Common myeloid progenitor, CD34-positive (primary cell): ENCODE data around the gene TGM1.
"Not testable (repeated sequence)": the region's sequence is repeated elsewhere in the genome, so short reads cannot be mapped to it uniquely, and the experiment has no call there.

Experiments
- CTCF ChIA-PET: fragments of 350-600 bp; sonication (Branson Sonifier 250); formaldehyde crosslinking; loops from one replicate; lab custom pipeline; 2021; ENCODE audit warnings: antibody characterized with exemption; lab: Charles Lee
- POLR2A ChIA-PET: fragments of 350-600 bp; sonication (Branson Sonifier 250); formaldehyde crosslinking; loops from one replicate; lab custom pipeline; 2021; ENCODE audit warnings: antibody characterized with exemption; lab: Charles Lee
- DNase-seq, 3 donors: peaks; one replicate each; pipeline versions ENCODE4 v3.0.0 to v3.0.0-alpha.2; 2013
- H3K27ac ChIP-seq, 2 experiments: 1 replicate in 1 of 2; 2 replicates in 1 of 2; pipeline ENCODE4 v1.7.0; 2013; ENCODE audit warnings: inconsistent platforms in 2 of 2, low read length in 2 of 2, mild to moderate bottlenecking in 2 of 2, low read depth in 1 of 2, moderate library complexity in 1 of 2; ENCODE audit not compliant: severe bottlenecking in 2 of 2, insufficient read depth in 1 of 2, poor library complexity in 1 of 2
- H3K27me3 ChIP-seq, 5 experiments: replicated peaks in 2 of 5; 1 replicate in 3 of 5; 2 replicates in 2 of 5; pipeline versions ENCODE4 v1.6.1 to v1.7.0; 2013; ENCODE audit warnings: low read length in 4 of 5, mild to moderate bottlenecking in 2 of 5, moderate library complexity in 2 of 5, inconsistent platforms in 1 of 5; ENCODE audit not compliant: insufficient read depth in 5 of 5, control insufficient read depth in 4 of 5
- H3K36me3 ChIP-seq, 4 experiments: 1 replicate in 2 of 4; 2 replicates in 2 of 4; pipeline versions ENCODE4 v1.6.1 to v1.7.0; 2013; ENCODE audit warnings: low read length in 3 of 4, control low read depth in 1 of 4, mild to moderate bottlenecking in 1 of 4; ENCODE audit not compliant: control insufficient read depth in 4 of 4, insufficient read depth in 4 of 4
- H3K4me1 ChIP-seq, 4 experiments: 1 replicate in 3 of 4; 2 replicates in 1 of 4; pipeline versions ENCODE4 v1.6.1 to v1.7.1; 2013; ENCODE audit warnings: low read length in 3 of 4, mild to moderate bottlenecking in 3 of 4, control low read depth in 1 of 4, inconsistent platforms in 1 of 4, moderate library complexity in 1 of 4; ENCODE audit not compliant: control insufficient read depth in 4 of 4, insufficient read depth in 4 of 4; ENCODE audit errors: control extremely low read depth in 1 of 4
- H3K4me3 ChIP-seq, 7 experiments: 1 replicate in 4 of 7; 2 replicates in 3 of 7; pipeline versions ENCODE4 v1.5.1 to v1.7.0; 2013; ENCODE audit warnings: mild to moderate bottlenecking in 7 of 7, low read length in 6 of 7, moderate library complexity in 6 of 7, inconsistent platforms in 2 of 7, low read depth in 2 of 7, control low read depth in 1 of 7; ENCODE audit not compliant: insufficient read depth in 4 of 7, control insufficient read depth in 1 of 7; ENCODE audit errors: extremely low read depth in 1 of 7
- H3K9me3 ChIP-seq, 5 experiments: 1 replicate in 4 of 5; 2 replicates in 1 of 5; pipeline versions ENCODE4 v1.6.1 to v1.7.1; 2013; ENCODE audit warnings: low read length in 4 of 5, mild to moderate bottlenecking in 2 of 5, inconsistent platforms in 1 of 5, low read depth in 1 of 5, moderate library complexity in 1 of 5; ENCODE audit not compliant: control insufficient read depth in 4 of 5, insufficient read depth in 2 of 5; ENCODE audit errors: control extremely low read depth in 1 of 5
- WGBS: methylation state at CpG from one replicate; pipeline ENCODE4 v1.1.5; 2013; ENCODE audit not compliant: insufficient coverage; 5-methylcytosine and 5-hydroxymethylcytosine counted together

The TGM1 gene

GRCh38 chr14:24204163-24205146 lies 58.5 kb downstream of the TGM1 start:
- no peak for DNase-seq
- Histone ChIP-seq H3K36me3 (peaks cover 13 to 58% (median 43%) of the 10 kb centered on the region in 4 experiments), H3K4me3 (no peak overlapping the region), H3K4me1 (no peaks in the 10 kb centered on the region), H3K9me3 (peaks cover 0 to 4% (median 0%) of the 10 kb centered on the region in 5 experiments), H3K27me3 (no peaks in the 10 kb centered on the region), H3K27ac (no peak overlapping the region)
- POLR2A ChIA-PET = no interaction called here
- WGBS = 85% methylated on average over 6 of the region's 7 CpGs
- CTCF ChIA-PET = interaction anchor here (0.7 to 1.9 kb wide), 3 partner anchors 9 to 132 kb away, joined by 3 to 6 read pairs (median 3); partner anchors contain the start of genes CHMP4A and TM9SF1

- H3K9me3 ChIP-seq, POLR2A ChIA-PET, DNase-seq, H3K27me3 ChIP-seq, H3K27ac ChIP-seq, H3K4me3 ChIP-seq, H3K4me1 ChIP-seq: not testable (repeated sequence)
- peaks cover 13 to 54% (median 38%) of the 10 kb centered on the region in 4 experiments for H3K36me3 ChIP-seq
- WGBS = 97% methylated on average over 10 of the region's 16 CpGs
- CTCF ChIA-PET = interaction anchor here (1.3 kb wide), 1 partner anchor 10 kb away, joined by 3 read pairs; the partner anchor contains the start of gene CHMP4A
Observed at GRCh38 chr14:24203249-24203886, 59.6 kb downstream of the TGM1 start.

DNA sequence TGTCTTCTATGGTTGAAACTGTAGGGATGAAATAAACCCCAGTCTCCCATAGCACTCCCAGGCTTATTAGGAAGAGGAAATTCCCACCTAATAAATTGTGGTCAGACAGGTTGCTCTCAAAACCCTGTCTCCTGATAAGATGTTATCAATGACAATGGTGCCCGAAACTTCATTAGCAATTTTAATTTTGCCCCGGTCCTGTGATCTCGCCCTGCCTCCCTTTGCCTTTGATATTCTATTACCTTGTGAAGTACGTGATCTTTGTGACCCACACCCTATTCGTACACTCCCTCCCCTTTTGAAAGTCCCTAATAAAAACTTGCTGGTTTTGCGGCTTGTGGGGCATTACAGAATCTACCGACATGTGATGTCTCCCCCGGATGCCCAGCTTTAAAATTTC lies 60.4 kb downstream of the TGM1 start:
- POLR2A ChIA-PET, H3K4me1 ChIP-seq, H3K4me3 ChIP-seq, H3K9me3 ChIP-seq, H3K27me3 ChIP-seq, CTCF ChIA-PET, H3K27ac ChIP-seq, DNase-seq: not testable (repeated sequence)
- WGBS = 99% methylated on average over 8 of the region's 8 CpGs
- peaks cover 13 to 46% (median 32%) of the 10 kb centered on the region in 4 experiments for H3K36me3 ChIP-seq
